Measurements from ENCODE around the gene RB1. TPM values are rescaled to one million over a fixed set of nuclear protein-coding genes. Genes with fewer than 3 reads are reported as not detected.

RB1 gene
- total RNA-seq, 2 donors from 2014 or later: 18.7 to 20.1 TPM

- TF ChIP-seq CTCF (conservative IDR thresholded peaks at IDR 0.05): no peak
- no peak overlapping the region for H3K9ac ChIP-seq (ENCODE audit: extremely low read depth, low read length, poor library complexity, severe bottlenecking)
- no peak for DNase-seq
- H3K27me3 Mint-ChIP-seq (ENCODE audit: insufficient read depth): no peaks in the 10 kb centered on the region
- H3K4me3 ChIP-seq (ENCODE audit: low read length): no peak overlapping the region
- no peaks in the 10 kb centered on the region for H3K36me3 ChIP-seq (ENCODE audit: control insufficient read depth, insufficient read depth, low read length)
- H3K36me3 Mint-ChIP-seq (ENCODE audit: low read depth): no peaks in the 10 kb centered on the region
- H3K9me3 ChIP-seq (ENCODE audit: control insufficient read depth, low read length): no peaks in the 10 kb centered on the region
- H3K27me3 ChIP-seq (ENCODE audit: control insufficient read depth, insufficient read depth, low read length, poor library complexity, severe bottlenecking): no peaks in the 10 kb centered on the region
- no peaks in the 10 kb centered on the region for H3K4me1 Mint-ChIP-seq
- 89% methylated on average over 2 of the region's 2 CpGs; no CpG with 5 or more reads in 1 of the 2 experiments for WGBS, 2 experiments (ENCODE audit: insufficient coverage in 1 of 2, insufficient read length in 1 of 2)
- H3K27ac Mint-ChIP-seq: no peak overlapping the region
- H3K9me3 Mint-ChIP-seq: no peaks in the 10 kb centered on the region
- no peak overlapping the region for H3K4me3 Mint-ChIP-seq
- no peaks in the 10 kb centered on the region for H3K4me1 ChIP-seq (ENCODE audit: control insufficient read depth, insufficient read depth, low read length)
- H3K27ac ChIP-seq (ENCODE audit: low read depth, low read length): no peak overlapping the region
Observed at GRCh38 chr13:48370815-48371214, 67.3 kb downstream of the RB1 start.

- Mint-ChIP-seq H3K4me3 (no peak overlapping the region), H3K36me3 (ENCODE audit: low read depth) (peaks cover 10% of the 10 kb centered on the region), H3K4me1 (no peaks in the 10 kb centered on the region), H3K9me3 (no peaks in the 10 kb centered on the region), H3K27me3 (ENCODE audit: insufficient read depth) (no peaks in the 10 kb centered on the region), H3K27ac (no peak overlapping the region)
- H3K27me3 ChIP-seq (ENCODE audit: control insufficient read depth, insufficient read depth, low read length, poor library complexity, severe bottlenecking): no peaks in the 10 kb centered on the region
- H3K36me3 ChIP-seq (ENCODE audit: control insufficient read depth, insufficient read depth, low read length): no peaks in the 10 kb centered on the region
- H3K4me3 ChIP-seq (ENCODE audit: low read length): no peak overlapping the region
- H3K4me1 ChIP-seq (ENCODE audit: control insufficient read depth, insufficient read depth, low read length): no peaks in the 10 kb centered on the region
- no peaks in the 10 kb centered on the region for H3K9me3 ChIP-seq (ENCODE audit: control insufficient read depth, low read length)
- no peak for DNase-seq
- no peak overlapping the region for H3K9ac ChIP-seq (ENCODE audit: extremely low read depth, low read length, poor library complexity, severe bottlenecking)
- H3K27ac ChIP-seq (ENCODE audit: low read depth, low read length): no peak overlapping the region
- WGBS, 2 experiments (ENCODE audit: insufficient coverage in 1 of 2, insufficient read length in 1 of 2): 83 to 90% methylated on average over 1 to 2 of the region's 2 CpGs
- no peak for TF ChIP-seq CTCF (conservative IDR thresholded peaks at IDR 0.05)
Observed at GRCh38 chr13:48377857-48378256, 74.3 kb downstream of the RB1 start.

GRCh38 chr13:48380581-48380980 is 77.0 kb downstream of the RB1 start:
- Histone ChIP-seq H3K4me3 (ENCODE audit: low read length) (no peak overlapping the region), H3K9ac (ENCODE audit: extremely low read depth, low read length, poor library complexity, severe bottlenecking) (no peak overlapping the region), H3K27ac (ENCODE audit: low read depth, low read length) (no peak overlapping the region), H3K4me1 (ENCODE audit: control insufficient read depth, insufficient read depth, low read length) (no peaks in the 10 kb centered on the region), H3K9me3 (ENCODE audit: control insufficient read depth, low read length) (no peaks in the 10 kb centered on the region), H3K36me3 (ENCODE audit: control insufficient read depth, insufficient read depth, low read length) (no peaks in the 10 kb centered on the region), H3K27me3 (ENCODE audit: control insufficient read depth, insufficient read depth, low read length, poor library complexity, severe bottlenecking) (no peaks in the 10 kb centered on the region)
- H3K4me1 Mint-ChIP-seq: no peaks in the 10 kb centered on the region
- no peak overlapping the region for H3K27ac Mint-ChIP-seq
- H3K36me3 Mint-ChIP-seq (ENCODE audit: low read depth): peaks cover 10% of the 10 kb centered on the region
- no peak overlapping the region for H3K4me3 Mint-ChIP-seq
- no peak for DNase-seq
- no peaks in the 10 kb centered on the region for H3K9me3 Mint-ChIP-seq
- TF ChIP-seq CTCF (conservative IDR thresholded peaks at IDR 0.05): no peak
- H3K27me3 Mint-ChIP-seq (ENCODE audit: insufficient read depth): no peaks in the 10 kb centered on the region
